ENCODE data around the gene SDC3.
A peak's percentile ranks its signal among the peaks of the same experiment; 100 is the strongest.

Gene SDC3

DNA sequence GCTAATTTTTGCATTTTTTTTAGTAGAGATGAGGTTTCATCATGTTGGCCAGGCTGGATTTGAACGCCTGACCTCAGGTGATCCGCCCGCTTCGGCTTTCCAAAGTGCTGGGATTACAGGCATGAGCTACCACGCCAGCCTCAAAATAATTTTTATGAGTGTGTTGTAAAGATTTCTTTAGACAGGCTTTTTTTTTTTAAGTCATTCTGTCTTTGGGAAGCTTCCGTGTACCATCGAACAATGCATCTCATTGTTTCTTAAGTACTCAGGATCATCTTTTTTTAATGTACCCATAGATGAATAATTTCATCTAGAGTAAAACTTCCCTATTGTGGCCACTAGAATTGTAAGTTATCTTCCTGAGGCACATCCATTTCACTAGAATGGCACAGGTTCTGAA is 19.6 kb upstream of the SDC3 start:
- ATAC-seq = no peak

DNA sequence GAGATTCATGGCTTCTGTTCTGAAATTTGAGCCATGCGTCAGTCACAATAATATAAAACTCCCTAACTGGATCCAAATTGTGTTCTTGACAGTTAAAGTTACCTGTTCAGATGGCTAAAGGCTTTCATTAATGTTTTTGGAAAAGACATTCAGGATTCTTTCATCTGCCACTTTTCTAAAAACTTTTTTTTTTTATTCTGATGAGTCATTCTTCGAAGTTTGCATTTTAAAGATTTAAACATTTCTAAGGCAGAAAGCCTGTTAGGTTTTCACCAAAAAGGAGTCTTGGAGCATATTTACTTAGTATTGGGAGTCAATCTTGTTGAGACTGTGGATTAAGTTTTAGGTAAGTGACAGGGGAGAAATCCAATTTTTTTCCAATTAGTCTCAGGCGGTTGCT is 18.9 kb upstream of the SDC3 start:
- ATAC-seq = no peak

DNA sequence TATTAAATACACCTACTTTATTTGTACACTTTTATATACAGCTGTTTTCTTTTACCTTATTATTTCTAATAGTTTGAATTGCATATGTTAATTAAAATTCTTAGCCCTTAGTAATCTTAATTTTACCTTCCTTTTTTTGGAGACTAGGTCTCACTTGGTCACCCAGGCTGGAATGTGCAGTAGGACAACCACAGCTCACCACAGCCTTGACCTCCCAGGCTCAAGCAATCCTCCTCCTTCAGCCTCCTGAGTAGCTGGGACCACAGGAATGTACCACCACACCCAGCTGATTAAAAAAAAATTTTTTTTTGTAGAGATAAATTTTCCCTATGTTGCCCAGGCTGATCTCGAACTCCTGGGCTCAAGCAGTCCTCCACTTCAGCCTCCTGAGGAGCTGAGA is 15.0 kb upstream of the SDC3 start:
- ATAC-seq = no peak

DNA sequence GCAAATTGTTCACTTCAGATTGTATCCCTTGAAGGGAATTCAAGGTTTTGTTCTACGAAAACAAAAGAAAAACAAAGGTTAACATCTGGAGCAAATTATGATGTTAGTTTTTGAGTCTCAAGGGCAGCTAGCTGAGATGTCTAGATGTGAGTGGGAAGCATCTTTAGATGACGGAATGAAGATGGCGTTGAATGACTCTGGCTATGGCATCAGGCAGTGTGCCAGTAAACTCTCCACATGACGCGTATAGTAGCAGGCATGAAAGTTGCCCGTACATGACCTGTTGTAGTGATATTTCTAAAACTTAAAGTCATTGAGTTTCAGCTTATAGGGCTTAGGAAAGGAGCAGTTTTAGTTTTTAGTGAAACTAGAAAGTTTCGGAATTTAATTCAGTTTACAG is 12.3 kb upstream of the SDC3 start:
- no peak for ATAC-seq

DNA sequence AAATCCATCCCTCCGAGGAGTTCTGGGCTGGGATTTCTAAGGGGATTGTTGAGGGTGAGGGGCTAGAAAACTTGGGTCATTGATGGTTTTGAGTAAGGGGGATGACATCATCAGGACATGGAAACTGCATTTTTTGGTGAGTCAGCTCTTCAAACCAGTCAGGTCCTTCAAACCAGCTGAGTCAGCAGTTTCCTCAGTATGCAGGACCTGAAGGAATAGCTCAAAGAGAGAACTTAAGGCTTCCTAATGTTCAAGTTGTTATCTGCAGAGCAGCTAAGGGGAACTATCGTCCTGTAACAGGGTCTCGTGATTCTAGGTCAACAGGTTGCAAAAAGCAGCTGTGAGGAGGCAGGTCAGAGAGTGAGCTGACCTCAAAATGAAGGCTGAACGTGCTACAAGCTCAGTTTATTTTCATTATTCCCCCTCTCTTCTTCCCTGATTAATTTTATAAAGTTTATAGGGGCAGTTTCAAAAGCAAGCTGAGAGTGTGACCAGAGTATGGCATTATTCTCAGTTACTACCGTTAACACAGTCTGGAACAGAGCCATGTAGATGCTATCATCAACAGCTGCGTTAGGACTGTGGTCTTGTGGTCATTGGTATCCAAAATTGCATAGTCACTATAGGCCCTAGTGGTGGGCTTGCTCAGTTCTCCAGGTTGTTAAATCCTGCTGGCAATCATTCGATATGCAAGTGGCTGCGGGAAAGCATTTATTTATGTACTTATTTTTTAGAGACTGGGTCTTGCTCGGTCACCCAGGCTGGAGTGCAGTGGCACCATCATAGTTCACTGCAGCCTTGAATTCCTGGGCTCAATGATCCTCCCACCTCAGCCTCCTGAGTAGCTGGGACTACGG is 10.7 kb upstream of the SDC3 start:
- peak in 1 of 2 donors; percentile 20 for ATAC-seq

DNA sequence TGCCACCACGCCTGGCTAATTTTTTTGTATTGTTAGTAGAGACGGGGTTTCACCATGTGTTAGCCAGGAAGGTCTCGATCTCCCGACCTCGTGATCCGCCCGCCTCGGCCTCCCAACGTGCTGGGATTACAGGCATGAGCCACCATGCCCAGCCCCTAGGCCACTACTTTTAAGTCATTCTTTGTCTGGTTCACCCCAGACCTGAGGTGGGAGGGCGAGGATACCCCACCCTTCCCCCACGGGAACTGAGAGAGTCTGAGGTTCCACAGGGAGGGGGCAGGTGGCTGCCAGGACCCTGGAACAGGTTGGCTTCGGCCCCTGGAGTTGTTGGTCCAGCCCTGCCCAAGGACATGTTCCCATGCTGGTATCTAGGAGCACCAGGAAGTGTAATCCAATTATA is 7.7 kb upstream of the SDC3 start:
- no peak for ATAC-seq

DNA sequence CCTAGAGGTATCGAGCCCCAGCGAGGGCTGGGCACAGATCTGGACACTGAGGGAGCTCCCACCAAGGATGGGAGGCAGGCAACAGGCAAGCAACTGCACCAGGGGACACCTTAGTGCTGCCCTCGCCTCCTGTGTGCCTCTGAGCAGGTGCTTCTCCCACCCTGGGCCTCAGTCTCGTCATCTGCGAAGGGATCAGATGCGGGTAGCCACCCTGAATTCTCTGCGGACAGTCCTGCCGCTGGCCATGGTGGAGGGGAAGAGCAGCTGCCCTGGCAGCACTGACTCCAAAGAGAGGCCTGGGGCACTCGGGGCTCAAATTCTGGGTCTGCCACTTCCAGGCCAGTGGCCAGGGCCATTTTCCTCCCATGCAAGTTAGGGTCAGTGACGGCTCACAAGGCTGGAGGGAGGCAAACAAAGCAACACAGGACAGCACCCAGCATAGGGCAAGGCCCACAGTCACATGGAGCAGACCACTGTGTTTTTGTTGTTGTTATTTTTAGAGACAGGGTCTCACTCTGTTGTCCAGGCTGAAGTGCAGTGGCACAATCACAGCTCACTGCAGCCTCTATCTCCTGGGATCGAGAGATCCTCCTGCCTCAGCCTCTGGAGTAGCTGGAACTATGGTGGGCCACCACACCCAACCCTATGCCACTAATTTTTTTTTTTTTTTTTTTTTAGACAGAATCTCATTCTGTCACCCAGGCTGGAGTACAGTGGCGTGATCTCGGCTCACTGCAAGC is 7.1 kb upstream of the SDC3 start:
- ATAC-seq = no peak

DNA sequence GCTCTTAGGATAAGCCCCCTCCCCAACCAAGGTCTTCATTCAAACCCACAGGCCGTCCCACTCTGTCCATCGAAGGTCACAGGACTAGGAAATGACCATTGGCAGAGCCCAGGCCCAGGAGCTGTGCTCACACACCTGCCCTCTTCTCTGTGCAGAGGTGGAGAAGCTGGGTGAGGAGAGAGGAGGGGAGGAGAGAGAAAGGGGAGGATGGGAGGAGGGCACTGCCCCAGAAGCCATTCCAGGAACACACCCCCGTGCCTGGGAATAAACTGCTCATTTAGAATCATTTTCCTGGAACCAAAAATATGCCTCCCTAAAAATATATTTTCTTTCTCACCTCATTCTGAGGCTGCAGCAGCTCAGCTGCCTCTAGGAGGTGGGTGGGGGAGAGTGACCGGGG is 6.4 kb upstream of the SDC3 start:
- ATAC-seq = no peak

DNA sequence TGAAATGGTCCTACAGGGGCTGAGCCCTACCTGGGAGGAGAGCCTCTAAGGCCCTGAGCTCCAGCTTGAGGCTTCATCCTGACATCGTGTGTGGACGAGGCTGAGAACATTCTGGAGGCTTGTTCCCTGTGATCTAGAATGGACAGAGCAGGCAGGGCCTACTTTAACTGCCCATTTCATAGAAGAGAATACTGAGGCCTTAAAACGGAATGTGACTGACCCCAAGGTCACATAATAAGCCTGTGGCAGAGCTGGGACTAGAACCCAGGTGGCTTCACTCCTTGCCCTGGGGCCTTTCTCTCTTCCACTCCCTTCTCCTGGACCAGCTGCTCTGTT is 6.0 kb upstream of the SDC3 start:
- no peak for ATAC-seq

DNA sequence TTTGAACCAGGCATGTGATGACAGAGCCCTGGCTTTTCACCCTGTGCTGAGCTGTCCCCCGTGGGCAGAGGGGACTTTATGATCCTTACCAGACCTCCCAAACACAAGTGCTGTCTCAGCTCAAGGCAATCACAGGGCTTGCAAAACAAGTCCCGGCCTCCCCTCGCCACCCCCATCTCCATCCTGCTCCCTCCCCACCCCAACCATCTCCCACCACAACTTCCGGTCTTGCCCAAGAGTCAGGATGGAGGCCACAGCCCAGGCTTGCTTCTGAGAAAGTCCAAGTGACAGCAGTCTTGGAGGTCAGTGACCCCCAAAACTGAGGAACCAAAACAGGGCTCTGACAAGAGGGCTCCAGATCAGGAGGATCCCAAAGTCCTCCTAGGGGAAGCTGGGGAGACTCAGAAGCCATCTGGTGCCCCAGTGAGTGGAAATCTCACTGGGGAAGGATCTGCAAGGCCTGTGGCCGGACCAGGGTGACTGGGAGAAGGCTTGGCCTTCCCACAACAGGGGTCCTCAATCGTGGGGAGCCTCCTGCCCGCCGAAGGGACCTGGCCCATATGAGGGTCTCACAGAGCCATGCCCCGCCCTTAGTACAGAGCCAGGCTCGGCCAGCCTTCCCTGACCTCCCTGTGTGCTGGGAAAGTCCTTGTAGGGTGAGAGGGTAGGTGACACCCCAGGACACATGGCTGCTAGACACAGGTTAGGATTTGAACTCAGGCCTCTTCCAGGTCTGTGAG is 4.5 kb upstream of the SDC3 start:
- no peak for ATAC-seq

DNA sequence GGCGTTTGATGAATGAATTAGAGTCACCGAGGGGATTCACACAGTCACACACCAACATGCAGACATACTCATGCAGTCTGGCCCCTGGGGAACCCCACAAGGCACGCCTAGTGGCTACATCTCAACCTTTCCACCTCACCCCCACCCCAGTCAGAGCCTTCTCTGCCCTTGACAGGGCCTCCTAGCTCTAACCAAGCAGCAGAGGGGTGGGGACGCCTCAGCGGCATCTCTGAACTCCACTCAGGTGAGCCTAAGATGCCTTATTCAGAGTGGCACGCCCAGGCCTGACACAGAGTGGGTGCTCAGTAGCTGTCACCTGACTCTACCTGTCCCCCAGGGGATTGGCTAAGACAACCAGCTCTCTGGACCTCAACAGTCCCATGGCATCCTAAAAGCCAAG is 3.7 kb upstream of the SDC3 start:
- peak; percentile 28 to 36 for ATAC-seq

DNA sequence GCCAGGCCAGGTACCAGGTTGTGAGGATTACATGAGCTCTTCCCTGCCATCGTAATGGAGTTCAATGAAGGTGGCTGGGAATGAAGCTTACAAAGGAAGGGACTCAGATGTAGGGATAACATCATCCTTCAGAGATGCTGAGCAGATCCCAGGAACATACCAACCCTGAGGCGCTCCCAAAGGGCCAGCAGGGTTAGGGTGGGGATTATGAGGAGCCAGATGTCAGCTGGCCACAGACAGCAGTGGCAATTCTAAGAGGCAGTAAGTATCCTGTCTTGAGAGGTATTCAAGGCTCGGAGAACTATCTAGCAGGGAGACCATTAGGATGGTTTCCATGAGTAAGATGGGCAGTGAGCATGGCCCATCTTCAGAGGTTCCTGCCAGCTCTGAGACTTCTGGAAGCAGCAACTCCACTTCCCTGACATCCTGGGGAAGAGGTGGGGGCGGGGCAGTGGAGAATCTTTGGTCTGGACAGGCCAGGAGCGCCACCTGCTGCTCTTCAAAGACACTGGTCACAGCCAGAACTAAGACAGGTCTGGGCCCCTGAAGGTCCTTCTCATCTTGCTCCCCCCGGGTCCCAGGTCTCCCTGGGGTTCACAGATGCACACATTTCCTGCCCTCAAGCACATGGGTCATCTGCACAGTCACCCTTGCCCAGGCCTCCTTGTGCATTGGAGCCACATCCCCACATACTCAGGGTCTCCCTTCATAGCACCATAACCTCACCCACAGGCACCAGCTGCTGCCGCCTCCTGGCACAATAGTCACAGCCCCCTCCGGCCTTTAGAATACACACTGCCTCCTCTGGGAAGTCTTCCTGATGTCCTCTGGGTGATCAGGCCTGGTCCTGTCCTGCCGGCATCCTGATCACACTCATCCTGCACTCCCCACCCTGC is 2.7 kb upstream of the SDC3 start:
- peak in 1 of 2 donors; percentile 27 for ATAC-seq

DNA sequence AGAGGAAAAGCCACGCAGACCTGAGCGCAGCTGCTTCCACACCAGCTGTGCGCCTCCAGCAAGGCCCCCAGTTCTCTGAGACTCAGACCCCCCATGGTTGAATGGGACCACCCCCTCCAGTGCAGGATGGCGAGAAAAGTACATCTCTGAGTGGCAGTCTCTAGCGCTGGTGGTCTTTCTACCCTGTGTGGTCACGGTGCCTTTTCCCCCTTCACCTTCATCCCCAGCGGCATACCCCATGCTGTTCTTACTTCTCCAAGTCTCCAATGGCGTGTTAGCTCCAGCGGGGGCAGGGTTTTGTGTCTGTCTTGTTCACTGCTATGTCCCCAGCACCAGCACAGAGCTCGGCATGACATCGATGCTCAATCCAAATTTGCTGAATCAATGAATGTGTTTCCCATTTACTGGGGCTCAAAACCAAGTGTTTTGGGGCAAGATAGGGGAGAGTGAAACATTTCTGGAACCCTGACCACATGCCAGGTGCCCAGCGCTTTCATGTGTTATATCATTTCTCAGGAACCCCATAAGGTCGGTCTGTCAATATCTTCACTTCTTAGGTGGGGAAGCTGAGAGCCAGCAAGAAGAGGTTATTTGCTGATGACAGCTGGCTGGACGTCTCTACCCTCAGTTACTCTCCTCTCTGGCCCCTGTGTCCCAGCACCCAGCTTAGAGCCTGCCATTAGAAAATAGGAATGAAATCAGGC is 959 bp upstream of the SDC3 start:
- ATAC-seq = no peak

DNA sequence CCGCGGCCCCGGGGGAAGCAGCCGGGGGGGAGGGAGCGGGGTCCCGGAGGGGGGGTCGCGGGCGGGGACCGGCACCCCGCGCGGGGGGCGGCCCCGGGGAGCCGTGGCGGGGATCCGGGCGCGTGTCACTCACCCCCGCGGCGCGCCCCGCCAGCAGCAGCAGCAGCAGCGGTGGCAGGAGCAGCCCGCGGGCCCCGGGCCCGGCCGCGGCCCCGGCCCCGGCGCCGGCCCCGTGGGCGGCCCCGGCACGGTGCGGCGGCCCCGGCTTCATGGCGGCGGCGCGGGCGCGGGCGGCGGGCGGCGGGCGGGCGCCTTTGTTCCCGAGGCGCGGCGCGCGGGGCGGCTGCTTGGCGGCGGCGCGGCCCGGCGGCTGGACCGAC is 252 bp downstream of the SDC3 start:
- ATAC-seq = no peak

DNA sequence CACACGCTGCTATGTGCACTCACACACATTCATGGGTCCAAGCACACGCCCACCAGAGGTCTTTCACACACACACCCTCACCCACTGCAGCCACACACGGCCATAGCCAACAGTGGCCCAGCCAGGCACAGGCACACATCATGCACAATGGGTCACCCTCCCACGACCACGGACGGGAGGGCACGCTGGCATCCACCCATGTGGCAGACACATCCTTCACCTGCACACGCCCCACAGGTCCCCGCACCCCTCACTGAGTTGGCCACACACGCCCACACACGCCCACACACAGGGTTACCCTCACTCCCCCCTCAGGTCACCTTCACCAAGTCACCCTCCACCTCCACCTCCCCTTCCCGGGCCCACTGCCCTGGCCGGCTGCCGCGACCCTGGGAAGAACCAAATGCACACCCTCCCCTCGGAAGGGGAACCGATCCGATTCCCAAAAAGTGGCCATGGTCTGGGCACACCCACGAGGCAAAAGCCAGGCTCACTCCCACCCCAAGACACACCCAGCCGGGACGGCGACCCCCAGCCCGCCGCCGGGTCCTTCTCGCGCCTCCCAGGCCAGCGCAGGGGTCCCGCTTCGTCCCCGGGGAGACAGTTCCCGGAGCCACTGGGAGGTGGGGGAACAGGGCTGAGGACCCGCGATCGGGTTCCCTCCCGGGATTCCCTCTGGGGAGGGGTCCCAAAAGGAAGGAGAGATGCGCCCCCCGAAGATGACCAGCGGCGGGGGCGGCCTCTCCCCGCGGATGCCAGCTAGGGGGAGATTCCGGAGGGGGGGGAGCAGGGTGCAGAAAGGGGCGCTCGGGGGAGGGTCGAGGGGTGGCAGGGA is 860 bp downstream of the SDC3 start:
- no peak for ATAC-seq

DNA sequence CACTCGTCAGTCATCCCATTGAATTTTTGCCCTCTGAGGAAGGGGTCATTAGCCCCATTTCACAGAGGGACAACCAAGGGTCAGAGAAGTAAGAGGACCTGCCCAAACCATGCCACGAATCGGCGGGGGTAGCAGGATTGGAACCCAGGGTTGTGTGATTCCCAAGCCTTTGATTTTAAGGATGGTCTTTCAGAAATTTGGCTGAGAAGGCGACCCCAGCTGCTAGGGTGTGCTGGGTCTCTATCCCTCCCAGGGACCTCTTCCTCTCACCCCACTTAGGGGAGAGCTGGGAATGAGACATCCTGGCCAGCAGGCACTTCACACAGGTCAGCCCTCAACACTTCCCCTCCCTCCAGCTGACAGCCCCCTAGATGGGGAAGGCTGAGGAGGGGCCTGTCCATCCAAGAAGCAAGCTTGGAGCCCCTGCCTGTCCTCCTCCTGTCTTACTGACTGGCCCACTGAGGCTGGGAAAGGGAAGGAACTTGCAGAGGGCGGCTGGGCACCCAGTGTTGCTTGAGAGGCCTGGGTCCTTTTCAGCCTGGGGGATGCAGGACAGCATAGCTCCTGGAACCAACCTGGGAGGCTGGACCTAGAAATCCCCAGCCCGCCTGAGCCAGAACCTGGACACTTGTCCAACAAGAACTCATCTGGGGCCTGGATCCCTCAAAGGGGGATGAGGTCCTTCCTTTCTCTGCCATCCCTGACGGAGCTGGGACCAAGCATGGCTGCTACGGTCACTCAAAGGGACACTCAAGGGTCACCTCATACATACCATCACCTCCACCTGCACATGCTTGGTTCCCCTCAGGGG is 1.7 kb downstream of the SDC3 start:
- no peak for ATAC-seq

DNA sequence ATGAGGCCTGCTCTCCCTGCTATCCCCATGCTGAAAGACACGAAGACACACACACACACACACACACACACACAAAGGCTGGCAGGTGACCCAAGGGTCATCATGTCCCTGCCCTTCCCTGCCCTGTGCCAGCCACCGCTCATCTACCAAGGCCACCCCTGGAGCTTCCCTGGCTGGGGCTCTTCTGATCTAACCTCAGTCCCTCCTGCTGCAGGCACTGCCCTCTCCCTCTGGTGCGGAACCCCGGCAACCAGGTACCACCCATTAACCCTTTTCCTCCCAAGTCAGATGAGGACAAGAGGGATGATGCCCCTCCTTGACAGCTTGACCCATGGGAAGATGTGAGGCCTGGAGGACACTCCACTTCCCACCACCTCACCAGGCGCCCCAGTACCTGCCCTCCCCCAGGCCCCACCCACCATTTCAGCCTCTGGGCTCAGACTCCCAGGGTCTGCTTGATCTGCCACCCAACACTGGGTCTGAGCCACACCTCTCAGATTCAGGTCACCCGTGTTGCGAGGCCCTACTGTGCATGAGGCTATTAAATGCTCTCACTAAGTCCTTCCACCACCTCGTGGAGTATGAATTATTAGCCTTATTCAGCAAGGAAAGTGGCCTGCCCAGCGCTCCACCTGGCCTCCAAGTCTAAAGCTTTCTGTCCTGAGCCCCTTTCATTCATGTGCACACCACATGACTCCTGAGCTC is 2.5 kb downstream of the SDC3 start:
- no peak for ATAC-seq

DNA sequence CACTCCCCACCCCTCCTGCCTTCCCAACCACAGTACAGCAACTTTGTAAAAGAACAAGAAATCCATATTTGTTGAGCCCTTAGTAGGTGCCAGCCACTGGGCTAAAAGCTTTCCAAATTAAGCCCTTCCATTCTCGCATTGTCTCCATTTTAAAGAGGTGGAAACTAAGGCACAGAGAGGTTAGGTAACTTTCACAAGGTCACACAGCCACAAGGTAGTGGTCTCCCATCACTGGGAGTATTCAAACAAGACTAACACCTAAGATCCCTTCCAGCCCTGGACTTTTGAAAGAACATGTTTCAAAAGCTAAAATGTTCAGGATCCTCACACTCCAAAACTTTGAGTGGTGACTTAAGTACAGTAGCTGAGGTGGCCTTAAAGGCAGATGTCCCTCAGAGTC is 3.2 kb downstream of the SDC3 start:
- no peak for ATAC-seq

DNA sequence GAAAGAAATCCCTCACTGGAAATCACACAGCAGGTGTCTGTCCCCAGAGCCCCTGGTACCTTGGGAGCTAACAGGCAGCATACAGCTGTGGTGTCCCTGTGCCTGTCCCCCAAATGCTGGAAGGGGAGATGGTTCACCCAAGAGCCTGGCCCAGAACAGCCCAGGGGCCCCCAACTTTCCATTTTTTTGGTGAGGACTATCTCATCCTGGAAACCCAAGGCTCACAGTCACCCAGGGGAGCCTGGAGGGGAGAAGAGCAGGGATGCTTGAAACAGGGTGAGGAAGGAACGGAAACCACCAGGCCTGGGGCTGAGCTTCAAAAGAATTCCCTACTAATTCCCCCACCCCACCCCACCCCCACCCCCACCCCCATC is 3.6 kb downstream of the SDC3 start:
- no peak for ATAC-seq

Data from activated CD4-positive, CD25-positive, alpha-beta regulatory T cell treated with anti-CD3 and anti-CD28 coated beads, Interleukin-2, amount 50 U/mL, for 24 hours (primary cell).